Adrenal gland (tissue), 19 donors: ENCODE data around the gene FLYWCH2. TPM values are rescaled to one million over a fixed set of nuclear protein-coding genes. Genes with fewer than 3 reads are reported as not detected.

Experiments
- DNase-seq, 7 donors: peaks; one replicate each; pipeline ENCODE4 v3.0.0-alpha.2; 2019 to 2020
- H3K27ac ChIP-seq, 5 donors: fragments of 200-600 bp; sonication (generic) in 4 of 5; 1 replicate in 3 of 5; 2 replicates in 2 of 5; pipeline versions ENCODE4 v1.5.1 to v1.8.0; 2016 to 2020; ENCODE audit warnings: mild to moderate bottlenecking in 1 of 5
- H3K27me3 ChIP-seq: fragments of 200-600 bp; 2 replicates; pipeline ENCODE4 v1.8.0; 2021
- H3K36me3 ChIP-seq, 2 donors: fragments of 200-600 bp; replicated peaks in 1 of 2; 1 replicate in 1 of 2; 2 replicates in 1 of 2; pipeline versions ENCODE4 v1.5.1 to v1.8.0; 2018 to 2022
- H3K4me1 ChIP-seq, 2 donors: fragments of 200-600 bp; replicated peaks in 1 of 2; 1 replicate in 1 of 2; 2 replicates in 1 of 2; pipeline versions ENCODE4 v1.5.1 to v1.8.0; 2018 to 2021
- H3K4me3 ChIP-seq, 4 donors: fragments of 200-600 bp; sonication (generic) in 3 of 4; one replicate each; pipeline ENCODE4 v1.5.1; 2016 to 2018
- H3K9me3 ChIP-seq, 3 donors: fragments of 200-600 bp; sonication (generic) in 1 of 3; replicated peaks in 1 of 3; 1 replicate in 2 of 3; 2 replicates in 1 of 3; pipeline versions ENCODE4 v1.5.1 to v1.8.0; 2016 to 2021
- CTCF ChIP-seq, 6 experiments: fragments of 450-650 bp in 4 of 6; fragments of 200-600 bp in 2 of 6; sonication (generic) in 1 of 6; IDR thresholded peaks; 1 replicate in 5 of 6; 2 replicates in 1 of 6; pipeline versions ENCODE4 v1.5.1 to v1.8.0; 2016 to 2021; ENCODE audit warnings: antibody characterized with exemption in 6 of 6, mild to moderate bottlenecking in 2 of 6, moderate library complexity in 1 of 6
- POLR2A ChIP-seq, 2 donors: fragments of 450-650 bp; IDR thresholded peaks; one replicate each; pipeline ENCODE4 v1.6.1; 2017; ENCODE audit warnings: antibody characterized with exemption in 2 of 2, mild to moderate bottlenecking in 2 of 2, moderate library complexity in 1 of 2
- WGBS, 4 donors: extraction: QIAGEN DNeasy Blood & Tissue Kit in 2 of 4; methylation state at CpG; one replicate each; pipeline versions ENCODE4 v1.1.5 to v1.1.7; 2013 to 2017; 5-methylcytosine and 5-hydroxymethylcytosine counted together
- intact Hi-C, 2 donors: fragments of 100-400 bp; cut with DNase I; formaldehyde crosslinking; loops; one replicate each; pipeline versions ENCODE4 v1.14.1 to v1.15.0; 2022 to 2023
- long read RNA-seq, 10 donors: library from polyadenylated mRNA in 3 of 10; unstranded in 2 of 10; stranded (forward) in 1 of 10; transcript quantifications; one replicate each; pipeline ENCODE4 v2.0.0 and lab custom pipeline, GENCODE V29; 2021 to 2026
- polyA plus RNA-seq, 3 donors: library from polyadenylated mRNA; stranded (reverse); fragments of 200-250 nt in 2 of 3; fragments of 350-450 nt in 1 of 3; fragmentation: Illumina TruSeq in 1 of 3; extraction: RNeasy Lipid Tissue Mini Kit (QIAGEN cat#74804) in 1 of 3; gene quantifications; one replicate each; pipeline ENCODE4 v1.2.3, GENCODE V29; 2013 to 2014
- total RNA-seq, 9 donors: library from RNA; depleted of rRNA in 4 of 9; stranded (reverse); fragments of >200 nt in 4 of 9; fragments of 120-200 nt in 1 of 9; fragmentation: NEBNext Ultra II Directional in 1 of 9; extraction: Animal tissue kit (Norgen Biotek cat#: 25700) in 1 of 9; gene quantifications; one replicate each; pipeline versions ENCODE4 v1.1.0 to v1.2.4, GENCODE V29; 2013 to 2023
- donor health status: healthy with polysubstance abuse.
- donor health status: Bipolar disorder and iron deficiency.
- donor health status: DM: yes; HTN: yes; CAD: no.
- donor health status: DM: no; HTN: no; CAD: no.
- donor health status: DM: no; HTN: no; CAD: no.
- donor health status: DM: yes; HTN: yes; CAD: no.

The FLYWCH2 gene
- total RNA-seq (100 to 1,000 TPM in 4 of 9 donors, 10 to 100 TPM in 5; 28.8 to 232 (median 69.9) TPM), polyA plus RNA-seq (10 to 100 TPM; 16.7 to 87.1 (median 49.5) TPM)
- long read RNA-seq, donor 1, transcript FLYWCH2-202 (4 exons, 1,036 nt) = major isoform, 11 of 28 reads
- long read RNA-seq, donor 1, partial matches to known transcripts = 14 of 28 reads
- long read RNA-seq, donor 1, other reads (novel, unspliced or antisense) = 0 of 28 reads
- long read RNA-seq, donor 2, transcript FLYWCH2-203 (3 exons, 754 nt) = major isoform, 5 of 13 reads
- long read RNA-seq, donor 2, partial matches to known transcripts = 5 of 13 reads
- long read RNA-seq, donor 2, other reads (novel, unspliced or antisense) = 0 of 13 reads
- long read RNA-seq, donor 3, transcript FLYWCH2-202 (4 exons, 1,036 nt) = major isoform, 12 of 17 reads
- long read RNA-seq, donor 3, partial matches to known transcripts = 0 of 17 reads
- long read RNA-seq, donor 3, other reads (novel, unspliced or antisense) = 0 of 17 reads
- long read RNA-seq, donor 4, transcript FLYWCH2-202 (4 exons, 1,036 nt) = major isoform, 44 of 58 reads
- long read RNA-seq, donor 4, partial matches to known transcripts = 1 of 58 reads
- long read RNA-seq, donor 4, other reads (novel, unspliced or antisense) = 12 of 58 reads
- long read RNA-seq, donor 5, transcript FLYWCH2-202 (4 exons, 1,036 nt) = major isoform, 37 of 44 reads
- long read RNA-seq, donor 5, partial matches to known transcripts = 1 of 44 reads
- long read RNA-seq, donor 5, other reads (novel, unspliced or antisense) = 6 of 44 reads
- long read RNA-seq, donor 6, transcript FLYWCH2-202 (4 exons, 1,036 nt) = major isoform, 50 of 59 reads
- long read RNA-seq, donor 6, partial matches to known transcripts = 1 of 59 reads
- long read RNA-seq, donor 6, other reads (novel, unspliced or antisense) = 8 of 59 reads
- long read RNA-seq, donor 7, partial matches to known transcripts = 8 of 15 reads
- long read RNA-seq, donor 7, other reads (novel, unspliced or antisense) = 0 of 15 reads
- long read RNA-seq, donor 8, transcript FLYWCH2-202 (4 exons, 1,036 nt) = major isoform, 18 of 27 reads
- long read RNA-seq, donor 8, partial matches to known transcripts = 5 of 27 reads
- long read RNA-seq, donor 8, other reads (novel, unspliced or antisense) = 0 of 27 reads
- long read RNA-seq, donor 9, transcript FLYWCH2-202 (4 exons, 1,036 nt) = major isoform, 5 of 7 reads
- long read RNA-seq, donor 9, partial matches to known transcripts = 0 of 7 reads
- long read RNA-seq, donor 9, other reads (novel, unspliced or antisense) = 0 of 7 reads
- long read RNA-seq, donor 10, partial matches to known transcripts = 6 of 10 reads
- long read RNA-seq, donor 10, other reads (novel, unspliced or antisense) = 0 of 10 reads

GRCh38 chr16:2882650-2883457 lies at the start of gene FLYWCH2:
FLYWCH2 (plus strand) TSS chr16:2883215; CDS start chr16:2896450, 13,235 bp downstream.
- Histone ChIP-seq H3K4me3 (peak within 1 kb of the TSS; percentile 53 to 94 (median 84)), H3K36me3 (no peaks in the 10 kb centered on the region), H3K27ac (peak within 1 kb of the TSS; percentile 58 to 98 (median 97)), H3K4me1 (peaks cover 7 to 11% of the 10 kb centered on the region in 2 donors), H3K27me3 (no peaks in the 10 kb centered on the region), H3K9me3 (no peaks in the 10 kb centered on the region)
- intact Hi-C loops = no loop called here
- peak; percentile 99 to 100 (median 99) for DNase-seq
- WGBS, 4 donors = 0 to 1% (median 0%) methylated on average over 1 to 73 of the region's 73 CpGs
- TF ChIP-seq CTCF (IDR thresholded peaks at IDR 0.05) (peak in 4 of 6 experiments; percentile 8 to 40 (median 15)), POLR2A (IDR thresholded peaks at IDR 0.05) (peak; percentile 56 to 86)

GRCh38 chr16:2833776-2834175 lies 49.2 kb upstream of the FLYWCH2 start:
- intact Hi-C loops = no loop called here
- no peak for DNase-seq
- Histone ChIP-seq H3K9me3 (no peaks in the 10 kb centered on the region), H3K36me3 (no peaks in the 10 kb centered on the region), H3K27me3 (peaks cover 20% of the 10 kb centered on the region), H3K4me3 (no peak overlapping the region), H3K4me1 (no peaks in the 10 kb centered on the region), H3K27ac (no peak overlapping the region)
- no peak for TF ChIP-seq POLR2A (IDR thresholded peaks at IDR 0.05)
- no peak for TF ChIP-seq CTCF (IDR thresholded peaks at IDR 0.05)
- WGBS, 4 donors = 53 to 74% (median 72%) methylated on average over 4 to 7 of the region's 7 CpGs

GRCh38 chr16:2834968-2835367 lies 48.0 kb upstream of the FLYWCH2 start:
- no peaks in the 10 kb centered on the region for H3K9me3 ChIP-seq
- H3K4me1 ChIP-seq = no peaks in the 10 kb centered on the region
- no peaks in the 10 kb centered on the region for H3K36me3 ChIP-seq
- H3K27ac ChIP-seq = no peak overlapping the region
- no peak for DNase-seq
- peaks cover 20% of the 10 kb centered on the region for H3K27me3 ChIP-seq
- WGBS, 4 donors = 73 to 84% (median 78%) methylated on average over 3 of the region's 3 CpGs
- intact Hi-C loops = loop anchor here in 1 of 2 donors (5.0 kb wide), 1 partner anchor 92 kb away; no protein-coding TSS in a partner anchor
- H3K4me3 ChIP-seq = no peak overlapping the region
- TF ChIP-seq POLR2A (IDR thresholded peaks at IDR 0.05) (no peak), CTCF (IDR thresholded peaks at IDR 0.05) (no peak)
